HepG2 (cell line): Measurements from ENCODE around the gene UGGT1. TPM values are rescaled to one million over a fixed set of nuclear protein-coding genes. Genes with fewer than 3 reads are reported as not detected.
A peak's percentile ranks its signal among the peaks of the same experiment; 100 is the strongest.

ENCODE experiments used
- ATAC-seq: fragments of 200-7000 bp; cut with Tn5 transposase; 3 replicates; pipeline ENCODE4 v1.9.1; 2020; ENCODE audit warnings: mild to moderate bottlenecking, moderate library complexity
- BruUV-seq: library from RNA; stranded (reverse); fragments of 400-500 nt; replicated peaks from 2 replicates; lab custom pipeline; 2021; lab: Mats Ljungman, UMichigan
- CTCF ChIA-PET: fragments of 300-600 bp; formaldehyde crosslinking; extraction: SDS; loops from one replicate; lab custom pipeline; 2021; ENCODE audit warnings: low total read pairs, inconsistent platforms, low intra/inter-chr PET ratio; lab: Yijun Ruan, JAX
- POLR2A ChIA-PET: fragments of 350-600 bp; sonication (Branson Sonifier 250); formaldehyde crosslinking; loops from one replicate; lab custom pipeline; 2020; ENCODE audit warnings: antibody characterized with exemption, inconsistent platforms; lab: Yijun Ruan, JAX
- DNase-seq: peaks from one replicate; pipeline ENCODE4 v3.0.0-alpha.2; 2015; ENCODE audit warnings: low spot score
- FAIRE-seq: peaks from 3 replicates; lab custom pipeline; 2011; peaks lifted over from hg19 to GRCh38; lab: Jason Lieb, UNC
- H2AFZ ChIP-seq: one replicate; pipeline ENCODE4 v1.6.1; 2011; ENCODE audit warnings: low read length, inconsistent platforms
- H3K27ac ChIP-seq: fragments of 300-600 bp; 3 replicates; pipeline ENCODE4 v1.8.0; 2011; ENCODE audit warnings: mixed run types, mild to moderate bottlenecking, mixed read lengths, low read length, inconsistent platforms; ENCODE audit not compliant: insufficient read depth; ENCODE audit errors: extremely low read length
- H3K27me3 ChIP-seq, 2 experiments: fragments of 200-600 bp in 1 of 2; 2 replicates in 1 of 2; 3 replicates in 1 of 2; pipeline versions ENCODE4 v1.6.0 to v1.8.0; 2011; ENCODE audit warnings: low read length in 2 of 2, mild to moderate bottlenecking in 2 of 2, moderate library complexity in 2 of 2, inconsistent platforms in 1 of 2; ENCODE audit not compliant: insufficient read depth in 2 of 2, control insufficient read depth in 1 of 2
- H3K36me3 ChIP-seq, 2 experiments: fragments of 200-600 bp in 1 of 2; replicated peaks in 1 of 2; 2 replicates in 1 of 2; 3 replicates in 1 of 2; pipeline versions ENCODE4 v1.5.1 to v1.8.0; 2011; ENCODE audit warnings: low read length in 2 of 2, inconsistent platforms in 1 of 2; ENCODE audit not compliant: insufficient read depth in 2 of 2, control insufficient read depth in 1 of 2
- H3K4me1 ChIP-seq: 2 replicates; pipeline ENCODE4 v1.5.1; 2012; ENCODE audit warnings: low read length, inconsistent platforms; ENCODE audit not compliant: insufficient read depth
- H3K4me2 ChIP-seq: 2 replicates; pipeline ENCODE4 v1.6.0; 2011; ENCODE audit warnings: low read depth, low read length, inconsistent platforms
- H3K4me3 ChIP-seq, 3 experiments: fragments of 200-600 bp in 1 of 3; sonication (generic), shearing (Covaris generic) in 1 of 3; replicated peaks in 1 of 3; 2 replicates each; pipeline ENCODE4 v1.5.1; 2011 to 2016; ENCODE audit warnings: low read length in 3 of 3, inconsistent platforms in 2 of 3, low read depth in 2 of 3, mild to moderate bottlenecking in 2 of 3, control low read depth in 1 of 3, mixed read lengths in 1 of 3; ENCODE audit not compliant: insufficient read depth in 1 of 3
- H3K79me2 ChIP-seq: one replicate; pipeline ENCODE4 v1.6.1; 2011; ENCODE audit warnings: low read length, inconsistent platforms; ENCODE audit not compliant: insufficient read depth
- H3K9ac ChIP-seq: 2 replicates; pipeline ENCODE4 v1.6.0; 2011; ENCODE audit warnings: mild to moderate bottlenecking, low read depth, low read length, inconsistent platforms; ENCODE audit not compliant: insufficient read depth
- H3K9me3 ChIP-seq: 2 replicates; pipeline ENCODE4 v1.5.1; 2012; ENCODE audit warnings: mild to moderate bottlenecking, low read length
- H4K20me1 ChIP-seq: 2 replicates; pipeline ENCODE4 v1.6.0; 2011; ENCODE audit warnings: inconsistent platforms, mild to moderate bottlenecking, low read length, moderate library complexity; ENCODE audit not compliant: insufficient read depth
- CEBPB ChIP-seq: IDR thresholded peaks from 2 replicates; pipeline ENCODE4 v1.6.1; 2011; ENCODE audit warnings: low read depth, low read length, improper control_type of control experiment, borderline replicate concordance
- HMGA1 ChIP-seq: sonication (generic); formaldehyde crosslinking; conservative IDR thresholded peaks from 2 replicates; pipeline ENCODE4 v1.4.0; 2020; ENCODE audit warnings: missing genetic modification reagents
- HNRNPLL ChIP-seq: fragments of 200-400 bp; formaldehyde crosslinking; IDR thresholded peaks from 2 replicates; pipeline ENCODE4 v1.6.1; 2017; ENCODE audit warnings: mild to moderate bottlenecking, low read depth, low read length; ENCODE audit not compliant: poor library complexity, severe bottlenecking
- IKZF4 ChIP-seq: sonication (generic); formaldehyde crosslinking; IDR thresholded peaks from 2 replicates; pipeline ENCODE4 v1.5.1; 2020; ENCODE audit warnings: borderline replicate concordance, mild to moderate bottlenecking, low read depth, missing genetic modification reagents; ENCODE audit errors: not compliant biosample characterization
- IRX3 ChIP-seq: sonication (generic); formaldehyde crosslinking; IDR thresholded peaks from 2 replicates; pipeline ENCODE4 v1.8.1; 2023; ENCODE audit warnings: mild to moderate bottlenecking, low read depth, missing genetic modification reagents, borderline replicate concordance
- KLF13 ChIP-seq: sonication (generic); formaldehyde crosslinking; IDR thresholded peaks from 2 replicates; pipeline ENCODE4 v1.4.0; 2020; ENCODE audit warnings: mild to moderate bottlenecking, missing genetic modification reagents
- NFATC3 ChIP-seq: sonication (generic); formaldehyde crosslinking; IDR thresholded peaks from 2 replicates; pipeline ENCODE4 v1.5.1; 2020; ENCODE audit warnings: mild to moderate bottlenecking, missing genetic modification reagents
- NFYB ChIP-seq: sonication (generic); formaldehyde crosslinking; IDR thresholded peaks from 2 replicates; pipeline ENCODE4 v1.4.0; 2020; ENCODE audit warnings: missing genetic modification reagents
- POLR2G ChIP-seq: fragments of 200-400 bp; formaldehyde crosslinking; IDR thresholded peaks from 2 replicates; pipeline ENCODE4 v1.6.1; 2018; ENCODE audit warnings: mild to moderate bottlenecking, low read depth, low read length, moderate library complexity
- ZFP1 ChIP-seq: IDR thresholded peaks from 2 replicates; pipeline ENCODE4 v1.6.1; 2016
- ZNF124 ChIP-seq: sonication (generic); formaldehyde crosslinking; IDR thresholded peaks from 2 replicates; pipeline ENCODE4 v1.4.0; 2020; ENCODE audit warnings: missing genetic modification reagents
- ZNF264 ChIP-seq: sonication (generic); formaldehyde crosslinking; IDR thresholded peaks from 2 replicates; pipeline ENCODE4 v1.4.0; 2020; ENCODE audit warnings: missing genetic modification reagents
- ZNF792 ChIP-seq: IDR thresholded peaks from 2 replicates; pipeline ENCODE4 v1.6.1; 2016
- ZNF879 ChIP-seq: sonication (generic); formaldehyde crosslinking; IDR thresholded peaks from 2 replicates; pipeline ENCODE4 v1.8.1; 2023; ENCODE audit warnings: missing genetic modification reagents
- WGBS: methylation state at CpG from one replicate; pipeline ENCODE4 v1.1.6; 2017; ENCODE audit warnings: low lambda C conversion rate; 5-methylcytosine and 5-hydroxymethylcytosine counted together
- in situ Hi-C: cut with HindIII; loops from 2 replicates; pipeline ENCODE4 v1.10.0; 2017; ENCODE audit warnings: low pct_unique_long_range_greater_than_20kb; ENCODE audit not compliant: extremely low pct_ligation_motif_present
- intact Hi-C: fragments of 100-400 bp; cut with micrococcal nuclease; formaldehyde crosslinking; loops from one replicate; pipeline ENCODE4 v1.10.0; 2022; ENCODE audit not compliant: unreplicated experiment
- polyA plus RNA-seq, 8 experiments: library from polyadenylated mRNA; depleted of rRNA in 3 of 8; stranded (reverse) in 7 of 8; unstranded in 1 of 8; fragments of >200 nt; fragmentation: Illumina TruSeq in 4 of 8; extraction: Trizol in 4 of 8; gene quantifications; 2 replicates each; pipeline versions ENCODE4 v1.2.1 to v1.2.3, GENCODE V29; 2011 to 2016; ENCODE audit warnings: low read depth in 4 of 8, missing spikeins in 1 of 8, mixed read lengths in 1 of 8; ENCODE audit not compliant: insufficient read depth in 1 of 8
- total RNA-seq, 5 experiments: library from RNA; depleted of rRNA; stranded (reverse); fragments of >200 nt; fragmentation: Illumina TruSeq; extraction: Trizol; gene quantifications; 2 replicates each; pipeline ENCODE4 v1.2.3, GENCODE V29; 2016; ENCODE audit warnings: low read depth in 1 of 5
- TF ChIP-seq, protein P1 (sequence below): IDR thresholded peaks from 2 replicates; pipeline ENCODE4 v1.6.1; 2016; ENCODE audit warnings: mild to moderate bottlenecking, missing biosample characterization, missing genetic modification reagents
- TF ChIP-seq, protein P2 (sequence below): sonication (generic); formaldehyde crosslinking; IDR thresholded peaks from 2 replicates; pipeline ENCODE4 v1.9.0; 2021; ENCODE audit warnings: missing genetic modification reagents, mild to moderate bottlenecking, borderline replicate concordance
- TF ChIP-seq, protein P3 (sequence below): sonication (generic); formaldehyde crosslinking; IDR thresholded peaks from 2 replicates; pipeline ENCODE4 v1.5.1; 2020; ENCODE audit warnings: mild to moderate bottlenecking, missing genetic modification reagents, moderate library complexity
- TF ChIP-seq, protein P4 (sequence below): IDR thresholded peaks from 2 replicates; pipeline ENCODE4 v1.6.1; 2012; ENCODE audit warnings: inconsistent platforms
- TF ChIP-seq, protein P5 (sequence below): sonication (generic); formaldehyde crosslinking; IDR thresholded peaks from 2 replicates; pipeline ENCODE4; 2020; ENCODE audit warnings: missing genetic modification reagents, mild to moderate bottlenecking, borderline replicate concordance

The UGGT1 gene
- total and polyA plus RNA-seq, 2 of the 13 experiments (the other 11 are each of a cell fraction or from before 2014, with no cell fraction given) = 35.8 to 83.2 TPM

DNA sequence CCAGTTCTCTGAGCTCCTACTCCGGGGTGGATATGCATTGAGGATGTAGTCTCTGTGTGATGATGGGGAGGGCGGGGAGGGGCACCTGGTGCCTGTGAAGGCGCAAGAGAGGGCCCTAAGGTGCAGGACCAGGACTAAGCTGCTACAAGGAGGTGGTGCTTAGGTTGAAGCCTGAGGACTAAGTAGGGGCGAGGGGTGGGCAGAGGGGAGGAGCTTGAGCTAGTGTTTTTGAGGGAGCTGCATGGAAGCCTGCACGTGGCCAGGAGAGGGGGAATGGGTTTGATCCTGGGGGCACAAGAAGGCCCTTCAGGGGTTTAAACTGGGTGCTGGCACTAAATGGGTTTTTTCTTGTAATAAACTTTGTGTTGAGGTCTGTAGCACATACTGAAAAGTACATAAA, 105.0 kb downstream of the UGGT1 start:
- H3K4me3 ChIP-seq = peak overlapping the region; percentile 6 to 63 (median 7); a peak in 4 of 6 replicates
- H4K20me1 ChIP-seq = no peaks in the 10 kb centered on the region
- CTCF ChIA-PET = interaction anchor here (1.7 kb wide), 1 partner anchor 17 kb away, joined by 3 read pairs; no protein-coding TSS in a partner anchor
- H3K4me1 ChIP-seq = peaks cover 43% of the 10 kb centered on the region
- in situ Hi-C loops = no loop called here
- peak overlapping the region; percentile 71 for H3K9ac ChIP-seq
- peaks cover 3% of the 10 kb centered on the region for H3K79me2 ChIP-seq
- H3K27me3 ChIP-seq = no peaks in the 10 kb centered on the region
- no peak overlapping the region for H2AFZ ChIP-seq
- FAIRE-seq (no peak), ATAC-seq (peak; percentile 55), DNase-seq (peak; percentile 17)
- H3K4me2 ChIP-seq = peak overlapping the region; percentile 90
- intact Hi-C loops = loop anchor here (5.0 kb wide), 1 partner anchor 36 kb away; no protein-coding TSS in a partner anchor
- H3K36me3 ChIP-seq = peaks cover 0 to 1% of the 10 kb centered on the region in 2 experiments; a peak in 4 of 5 replicates
- POLR2A ChIA-PET = interaction anchor here (0.6 to 1.5 kb wide), 13 partner anchors 8 to 161 kb away, joined by 3 to 12 read pairs (median 4); partner anchors contain the start of gene UGGT1
- WGBS = 45% methylated on average over 5 of the region's 5 CpGs
- no TSS peak for BruUV-seq
- H3K27ac ChIP-seq = peak overlapping the region; percentile 88
- no peaks in the 10 kb centered on the region for H3K9me3 ChIP-seq
- no peak for TF ChIP-seq ZNF264 (CRISPR knock-in tag)
- peak; percentile 10; the same call in 1 of the 2 replicates for TF ChIP-seq POLR2G
- no peak for TF ChIP-seq ZNF879 (CRISPR knock-in tag)
- TF ChIP-seq ZNF792 = no peak
- TF ChIP-seq, protein P1, sequence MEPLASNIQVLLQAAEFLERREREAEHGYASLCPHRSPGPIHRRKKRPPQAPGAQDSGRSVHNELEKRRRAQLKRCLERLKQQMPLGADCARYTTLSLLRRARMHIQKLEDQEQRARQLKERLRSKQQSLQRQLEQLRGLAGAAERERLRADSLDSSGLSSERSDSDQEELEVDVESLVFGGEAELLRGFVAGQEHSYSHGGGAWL (CRISPR knock-in tag) = no peak
- TF ChIP-seq ZFP1 (CRISPR knock-in tag) = no peak
- TF ChIP-seq HNRNPLL = no peak
- TF ChIP-seq, protein P2, sequence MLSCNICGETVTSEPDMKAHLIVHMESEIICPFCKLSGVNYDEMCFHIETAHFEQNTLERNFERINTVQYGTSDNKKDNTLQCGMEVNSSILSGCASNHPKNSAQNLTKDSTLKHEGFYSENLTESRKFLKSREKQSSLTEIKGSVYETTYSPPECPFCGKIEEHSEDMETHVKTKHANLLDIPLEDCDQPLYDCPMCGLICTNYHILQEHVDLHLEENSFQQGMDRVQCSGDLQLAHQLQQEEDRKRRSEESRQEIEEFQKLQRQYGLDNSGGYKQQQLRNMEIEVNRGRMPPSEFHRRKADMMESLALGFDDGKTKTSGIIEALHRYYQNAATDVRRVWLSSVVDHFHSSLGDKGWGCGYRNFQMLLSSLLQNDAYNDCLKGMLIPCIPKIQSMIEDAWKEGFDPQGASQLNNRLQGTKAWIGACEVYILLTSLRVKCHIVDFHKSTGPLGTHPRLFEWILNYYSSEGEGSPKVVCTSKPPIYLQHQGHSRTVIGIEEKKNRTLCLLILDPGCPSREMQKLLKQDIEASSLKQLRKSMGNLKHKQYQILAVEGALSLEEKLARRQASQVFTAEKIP (CRISPR knock-in tag) = no peak
- no peak for TF ChIP-seq NFATC3 (CRISPR knock-in tag)
- TF ChIP-seq, protein P3, sequence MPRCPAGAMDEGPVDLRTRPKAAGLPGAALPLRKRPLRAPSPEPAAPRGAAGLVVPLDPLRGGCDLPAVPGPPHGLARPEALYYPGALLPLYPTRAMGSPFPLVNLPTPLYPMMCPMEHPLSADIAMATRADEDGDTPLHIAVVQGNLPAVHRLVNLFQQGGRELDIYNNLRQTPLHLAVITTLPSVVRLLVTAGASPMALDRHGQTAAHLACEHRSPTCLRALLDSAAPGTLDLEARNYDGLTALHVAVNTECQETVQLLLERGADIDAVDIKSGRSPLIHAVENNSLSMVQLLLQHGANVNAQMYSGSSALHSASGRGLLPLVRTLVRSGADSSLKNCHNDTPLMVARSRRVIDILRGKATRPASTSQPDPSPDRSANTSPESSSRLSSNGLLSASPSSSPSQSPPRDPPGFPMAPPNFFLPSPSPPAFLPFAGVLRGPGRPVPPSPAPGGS (CRISPR knock-in tag) = no peak
- no peak for TF ChIP-seq IRX3 (CRISPR knock-in tag)
- no peak for TF ChIP-seq CEBPB
- no peak for TF ChIP-seq KLF13
- TF ChIP-seq ZNF124 = no peak
- TF ChIP-seq IKZF4 = no peak
- TF ChIP-seq HMGA1 (CRISPR knock-in tag) = no peak
- no peak for TF ChIP-seq NFYB (CRISPR knock-in tag)
- TF ChIP-seq, protein P4, sequence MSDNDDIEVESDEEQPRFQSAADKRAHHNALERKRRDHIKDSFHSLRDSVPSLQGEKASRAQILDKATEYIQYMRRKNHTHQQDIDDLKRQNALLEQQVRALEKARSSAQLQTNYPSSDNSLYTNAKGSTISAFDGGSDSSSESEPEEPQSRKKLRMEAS = peak; percentile 30
- TF ChIP-seq, protein P5, sequence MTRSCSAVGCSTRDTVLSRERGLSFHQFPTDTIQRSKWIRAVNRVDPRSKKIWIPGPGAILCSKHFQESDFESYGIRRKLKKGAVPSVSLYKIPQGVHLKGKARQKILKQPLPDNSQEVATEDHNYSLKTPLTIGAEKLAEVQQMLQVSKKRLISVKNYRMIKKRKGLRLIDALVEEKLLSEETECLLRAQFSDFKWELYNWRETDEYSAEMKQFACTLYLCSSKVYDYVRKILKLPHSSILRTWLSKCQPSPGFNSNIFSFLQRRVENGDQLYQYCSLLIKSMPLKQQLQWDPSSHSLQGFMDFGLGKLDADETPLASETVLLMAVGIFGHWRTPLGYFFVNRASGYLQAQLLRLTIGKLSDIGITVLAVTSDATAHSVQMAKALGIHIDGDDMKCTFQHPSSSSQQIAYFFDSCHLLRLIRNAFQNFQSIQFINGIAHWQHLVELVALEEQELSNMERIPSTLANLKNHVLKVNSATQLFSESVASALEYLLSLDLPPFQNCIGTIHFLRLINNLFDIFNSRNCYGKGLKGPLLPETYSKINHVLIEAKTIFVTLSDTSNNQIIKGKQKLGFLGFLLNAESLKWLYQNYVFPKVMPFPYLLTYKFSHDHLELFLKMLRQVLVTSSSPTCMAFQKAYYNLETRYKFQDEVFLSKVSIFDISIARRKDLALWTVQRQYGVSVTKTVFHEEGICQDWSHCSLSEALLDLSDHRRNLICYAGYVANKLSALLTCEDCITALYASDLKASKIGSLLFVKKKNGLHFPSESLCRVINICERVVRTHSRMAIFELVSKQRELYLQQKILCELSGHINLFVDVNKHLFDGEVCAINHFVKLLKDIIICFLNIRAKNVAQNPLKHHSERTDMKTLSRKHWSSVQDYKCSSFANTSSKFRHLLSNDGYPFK (CRISPR knock-in tag) = peak; percentile 51; the same call in 1 of the 2 replicates
